ENCODE data around the gene ETF1.

GRCh38 chr5:138498376-138498775, 44.7 kb downstream of the ETF1 start:
- TF ChIP-seq CTCF (IDR thresholded peaks at IDR 0.05) (no peak), POLR2A (IDR thresholded peaks at IDR 0.05) (no peak)
